ENCODE results near the gene SENP8.
"Not testable (repeated sequence)": the region's sequence is repeated elsewhere in the genome, so short reads cannot be mapped to it uniquely, and the experiment has no call there.

SENP8 gene

GRCh38 chr15:72170691-72171090 is 52.5 kb downstream of the SENP8 start:
- Mint-ChIP-seq H3K27me3 (ENCODE audit: low read depth) (peaks cover 14% of the 10 kb centered on the region), H3K27ac (peak overlapping the region in 1 of 3 experiments; percentile 18), H3K4me3 (no peak overlapping the region), H3K36me3 (ENCODE audit: low read depth) (no peaks in the 10 kb centered on the region), H3K9me3 (no peaks in the 10 kb centered on the region), H3K4me1 (peaks cover 12% of the 10 kb centered on the region)
- TF ChIP-seq CTCF (IDR thresholded peaks at IDR 0.05; ENCODE audit: unreplicated experiment in 3 of 3) = no peak

GRCh38 chr15:72171978-72172377 is 53.8 kb downstream of the SENP8 start:
- H3K36me3 Mint-ChIP-seq (ENCODE audit: low read depth); H3K4me3 Mint-ChIP-seq; H3K9me3 Mint-ChIP-seq; H3K27ac Mint-ChIP-seq: not testable (repeated sequence)
- H3K4me1 Mint-ChIP-seq = peaks cover 12% of the 10 kb centered on the region
- peaks cover 14% of the 10 kb centered on the region for H3K27me3 Mint-ChIP-seq (ENCODE audit: low read depth)

GRCh38 chr15:72172796-72173195 is 54.6 kb downstream of the SENP8 start:
- H3K4me1 Mint-ChIP-seq = peaks cover 11% of the 10 kb centered on the region
- no peak overlapping the region for H3K27ac Mint-ChIP-seq
- TF ChIP-seq CTCF (IDR thresholded peaks at IDR 0.05; ENCODE audit: unreplicated experiment in 3 of 3) = no peak
- no peak overlapping the region for H3K4me3 Mint-ChIP-seq
- H3K27me3 Mint-ChIP-seq (ENCODE audit: low read depth) = peaks cover 14% of the 10 kb centered on the region
- H3K9me3 Mint-ChIP-seq = no peaks in the 10 kb centered on the region
- H3K36me3 Mint-ChIP-seq (ENCODE audit: low read depth) = no peaks in the 10 kb centered on the region

- Mint-ChIP-seq H3K9me3 (no peaks in the 10 kb centered on the region), H3K4me1 (peaks cover 5% of the 10 kb centered on the region), H3K27ac (no peak overlapping the region), H3K4me3 (no peak overlapping the region), H3K27me3 (ENCODE audit: low read depth) (peaks cover 9% of the 10 kb centered on the region), H3K36me3 (ENCODE audit: low read depth) (no peaks in the 10 kb centered on the region)
- no peak for TF ChIP-seq CTCF (IDR thresholded peaks at IDR 0.05; ENCODE audit: unreplicated experiment in 3 of 3)
Measured at GRCh38 chr15:72173401-72173800, 55.2 kb downstream of the SENP8 start.

GRCh38 chr15:72173864-72174550 is 55.8 kb downstream of the SENP8 start:
- peaks cover 9% of the 10 kb centered on the region for H3K27me3 Mint-ChIP-seq (ENCODE audit: low read depth)
- no peaks in the 10 kb centered on the region for H3K9me3 Mint-ChIP-seq
- no peak for TF ChIP-seq CTCF (IDR thresholded peaks at IDR 0.05; ENCODE audit: unreplicated experiment in 3 of 3)

GRCh38 chr15:72174551-72175165 is 56.5 kb downstream of the SENP8 start:
- peaks cover 9% of the 10 kb centered on the region for H3K27me3 Mint-ChIP-seq (ENCODE audit: low read depth)
- no peak overlapping the region for H3K27ac Mint-ChIP-seq
- no peak overlapping the region for H3K4me3 Mint-ChIP-seq
- H3K36me3 Mint-ChIP-seq (ENCODE audit: low read depth) = no peaks in the 10 kb centered on the region
- H3K9me3 Mint-ChIP-seq = no peaks in the 10 kb centered on the region
- no peaks in the 10 kb centered on the region for H3K4me1 Mint-ChIP-seq
- TF ChIP-seq CTCF (IDR thresholded peaks at IDR 0.05; ENCODE audit: unreplicated experiment in 3 of 3) = no peak

More at GRCh38 chr15:72173864-72174550, 55.8 kb downstream of the SENP8 start:
- H3K4me3 Mint-ChIP-seq = no peak overlapping the region
- peaks cover under 1% of the 10 kb centered on the region for H3K4me1 Mint-ChIP-seq
- H3K27ac Mint-ChIP-seq = no peak overlapping the region
- H3K36me3 Mint-ChIP-seq (ENCODE audit: low read depth) = no peaks in the 10 kb centered on the region

All from nephron (organoid).